ENCODE results near the gene NRIP3.

DNA sequence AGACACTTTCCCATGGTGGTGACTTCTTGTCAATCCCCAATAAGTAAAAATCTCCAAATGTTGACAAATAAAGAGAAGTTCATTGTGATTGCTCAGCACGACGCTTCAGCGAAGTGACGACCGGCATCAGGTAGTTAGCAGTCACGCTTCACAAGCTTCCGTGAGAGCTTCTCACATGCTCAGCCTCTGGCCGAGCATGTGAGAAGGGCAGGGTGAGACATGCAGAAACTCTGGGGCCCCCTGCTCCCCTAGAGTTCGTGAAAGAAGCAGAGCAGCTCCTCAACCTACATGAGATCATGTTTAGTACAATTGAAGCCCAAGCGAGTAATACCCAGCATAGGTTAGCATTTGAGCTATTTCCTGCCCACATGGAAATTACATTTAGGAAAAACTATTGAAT is 66.6 kb downstream of the NRIP3 start:
- no peak for TF ChIP-seq CTCF (IDR thresholded peaks at IDR 0.05)
- no peak for TF ChIP-seq POLR2A (IDR thresholded peaks at IDR 0.05)
